Stomach (tissue), 4 donors: ENCODE measurements around the gene ATG4C.

ENCODE experiments used
- POLR2A ChIP-seq, 4 donors: fragments of 450-650 bp; IDR thresholded peaks; one replicate each; pipeline ENCODE4 v1.6.1; 2016; ENCODE audit warnings: antibody characterized with exemption in 4 of 4, control low read depth in 2 of 4, mild to moderate bottlenecking in 1 of 4, moderate library complexity in 1 of 4
- POLR2AphosphoS5 ChIP-seq, 3 donors: sonication (generic); formaldehyde crosslinking; IDR thresholded peaks; one replicate each; pipeline ENCODE4 v1.6.1; 2016; ENCODE audit warnings: antibody characterized with exemption in 3 of 3
- TF ChIP-seq, protein P1 (sequence below), 7 experiments: fragments of 450-650 bp in 4 of 7; fragments of 200-600 bp in 3 of 7; sonication (generic) in 3 of 7; IDR thresholded peaks; one replicate each; pipeline ENCODE4 v1.5.1; 2016 to 2019; ENCODE audit warnings: antibody characterized with exemption in 7 of 7, control low read depth in 2 of 7, mild to moderate bottlenecking in 1 of 7

DNA sequence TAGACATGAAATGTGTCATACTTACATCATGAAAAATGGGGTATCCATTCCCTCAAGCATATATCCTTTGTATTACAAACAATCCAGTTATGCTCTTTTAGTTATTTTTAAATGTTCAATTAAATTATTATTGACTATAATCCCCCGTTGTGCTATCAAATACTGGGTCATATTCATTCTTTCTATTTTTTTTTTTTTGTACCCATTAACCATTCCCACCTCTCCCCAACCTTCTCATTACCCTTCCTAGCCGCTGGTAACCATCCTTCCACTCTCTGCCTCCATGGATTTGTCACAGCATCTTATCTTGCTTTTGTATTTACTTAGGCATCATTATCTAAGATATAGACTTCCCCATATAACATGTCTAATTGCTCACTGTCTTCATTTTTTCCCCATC lies 15.8 kb downstream of the ATG4C start:
- TF ChIP-seq, protein P1, sequence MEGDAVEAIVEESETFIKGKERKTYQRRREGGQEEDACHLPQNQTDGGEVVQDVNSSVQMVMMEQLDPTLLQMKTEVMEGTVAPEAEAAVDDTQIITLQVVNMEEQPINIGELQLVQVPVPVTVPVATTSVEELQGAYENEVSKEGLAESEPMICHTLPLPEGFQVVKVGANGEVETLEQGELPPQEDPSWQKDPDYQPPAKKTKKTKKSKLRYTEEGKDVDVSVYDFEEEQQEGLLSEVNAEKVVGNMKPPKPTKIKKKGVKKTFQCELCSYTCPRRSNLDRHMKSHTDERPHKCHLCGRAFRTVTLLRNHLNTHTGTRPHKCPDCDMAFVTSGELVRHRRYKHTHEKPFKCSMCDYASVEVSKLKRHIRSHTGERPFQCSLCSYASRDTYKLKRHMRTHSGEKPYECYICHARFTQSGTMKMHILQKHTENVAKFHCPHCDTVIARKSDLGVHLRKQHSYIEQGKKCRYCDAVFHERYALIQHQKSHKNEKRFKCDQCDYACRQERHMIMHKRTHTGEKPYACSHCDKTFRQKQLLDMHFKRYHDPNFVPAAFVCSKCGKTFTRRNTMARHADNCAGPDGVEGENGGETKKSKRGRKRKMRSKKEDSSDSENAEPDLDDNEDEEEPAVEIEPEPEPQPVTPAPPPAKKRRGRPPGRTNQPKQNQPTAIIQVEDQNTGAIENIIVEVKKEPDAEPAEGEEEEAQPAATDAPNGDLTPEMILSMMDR (IDR thresholded peaks at IDR 0.05): no peak
- TF ChIP-seq POLR2A (IDR thresholded peaks at IDR 0.05): no peak
- no peak for TF ChIP-seq POLR2AphosphoS5 (IDR thresholded peaks at IDR 0.05)
